Suprapubic skin (tissue), 4 donors: ENCODE data around the gene SORL1-AS1.

ENCODE experiments used
- DNase-seq, 2 donors: peaks; one replicate each; pipeline ENCODE4 v3.0.0-alpha.2; 2019; ENCODE audit warnings: low spot score in 2 of 2
- H3K27ac ChIP-seq: fragments of 200-600 bp; sonication (generic); one replicate; pipeline ENCODE4 v1.5.1; 2019
- H3K27me3 ChIP-seq: fragments of 200-600 bp; sonication (generic); one replicate; pipeline ENCODE4 v1.5.1; 2019
- H3K36me3 ChIP-seq: fragments of 200-600 bp; sonication (generic); one replicate; pipeline ENCODE4 v1.5.1; 2019
- H3K4me1 ChIP-seq: fragments of 200-600 bp; sonication (generic); one replicate; pipeline ENCODE4 v1.5.1; 2019
- H3K4me3 ChIP-seq: fragments of 200-600 bp; sonication (generic); one replicate; pipeline ENCODE4 v1.5.1; 2019; ENCODE audit warnings: mild to moderate bottlenecking
- H3K9me3 ChIP-seq: fragments of 200-600 bp; sonication (generic); one replicate; pipeline ENCODE4 v1.5.1; 2019
- CTCF ChIP-seq, 2 donors: fragments of 200-600 bp in 1 of 2; fragments of 450-650 bp in 1 of 2; sonication (generic) in 1 of 2; IDR thresholded peaks; one replicate each; pipeline ENCODE4 v1.5.1; 2016 to 2019; ENCODE audit warnings: antibody characterized with exemption in 2 of 2, mild to moderate bottlenecking in 1 of 2, moderate library complexity in 1 of 2
- EP300 ChIP-seq: sonication (generic); formaldehyde crosslinking; IDR thresholded peaks from one replicate; pipeline ENCODE4 v1.6.1; 2017; ENCODE audit warnings: antibody characterized with exemption
- POLR2A ChIP-seq, 2 donors: fragments of 450-650 bp; IDR thresholded peaks; one replicate each; pipeline ENCODE4 v1.6.1; 2017; ENCODE audit warnings: antibody characterized with exemption in 2 of 2, mild to moderate bottlenecking in 2 of 2, moderate library complexity in 2 of 2
- POLR2AphosphoS5 ChIP-seq, 3 donors: sonication (generic); formaldehyde crosslinking; IDR thresholded peaks; one replicate each; pipeline ENCODE4 v1.6.1; 2017; ENCODE audit warnings: antibody characterized with exemption in 3 of 3
- WGBS: methylation state at CpG from one replicate; pipeline ENCODE4 v1.1.5; 2018; 5-methylcytosine and 5-hydroxymethylcytosine counted together

The SORL1-AS1 gene

DNA sequence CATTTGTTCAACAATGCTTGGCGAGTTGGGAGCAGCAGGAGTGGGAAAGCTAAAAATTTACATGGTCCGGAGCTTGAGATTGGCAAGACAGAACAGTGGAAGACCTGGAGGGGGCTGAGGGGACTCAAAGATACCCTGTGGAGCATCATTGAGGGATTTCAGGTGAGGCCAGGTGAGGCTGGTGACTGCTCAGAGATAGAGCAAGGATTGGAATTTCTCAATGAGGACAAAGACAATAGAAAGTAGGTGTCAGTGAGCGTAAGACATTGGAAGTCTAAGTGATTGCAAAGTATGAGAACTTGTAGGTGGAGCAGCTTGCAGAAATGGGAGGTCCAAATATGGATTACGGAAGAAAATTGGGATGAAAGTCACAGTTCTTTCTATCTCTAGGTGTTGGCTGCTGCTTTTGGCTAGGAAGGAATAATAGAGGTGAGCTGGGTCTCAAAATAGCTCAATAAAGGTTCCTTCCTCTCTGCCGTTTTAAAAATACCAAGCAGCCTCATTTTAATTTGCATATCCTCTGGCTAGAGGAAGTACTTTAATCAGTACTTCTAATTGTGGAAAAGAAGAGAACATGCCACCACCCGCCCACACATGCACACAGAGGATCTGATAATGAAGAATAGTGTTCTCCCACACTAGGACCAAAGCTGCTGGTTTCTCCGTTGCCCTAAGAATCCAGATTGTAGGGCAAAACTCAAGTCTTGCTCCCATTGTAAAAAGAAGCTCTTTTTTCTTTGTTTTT is 41.8 kb upstream of the SORL1-AS1 start:
- no peak for TF ChIP-seq POLR2A (IDR thresholded peaks at IDR 0.05)
- TF ChIP-seq EP300 = no peak
- TF ChIP-seq CTCF (IDR thresholded peaks at IDR 0.05) = no peak
- TF ChIP-seq POLR2AphosphoS5 (IDR thresholded peaks at IDR 0.05) = no peak
- H3K4me3 ChIP-seq = no peak overlapping the region
- peaks cover 4% of the 10 kb centered on the region for H3K4me1 ChIP-seq
- H3K36me3 ChIP-seq = no peaks in the 10 kb centered on the region
- no peak for DNase-seq
- WGBS = 49% methylated on average over 7 of the region's 7 CpGs
- no peaks in the 10 kb centered on the region for H3K9me3 ChIP-seq
- H3K27me3 ChIP-seq = no peaks in the 10 kb centered on the region
- H3K27ac ChIP-seq = no peak overlapping the region

- TF ChIP-seq POLR2AphosphoS5 (IDR thresholded peaks at IDR 0.05) (no peak), CTCF (IDR thresholded peaks at IDR 0.05) (no peak), POLR2A (IDR thresholded peaks at IDR 0.05) (no peak), EP300 (no peak)
- Histone ChIP-seq H3K9me3 (no peaks in the 10 kb centered on the region), H3K27ac (no peak overlapping the region), H3K36me3 (no peaks in the 10 kb centered on the region), H3K27me3 (no peaks in the 10 kb centered on the region), H3K4me3 (no peak overlapping the region), H3K4me1 (peaks cover 2% of the 10 kb centered on the region)
- 98% methylated on average over 2 of the region's 2 CpGs for WGBS
- no peak for DNase-seq
Observed at GRCh38 chr11:121489823-121490222, 37.1 kb upstream of the SORL1-AS1 start.

GRCh38 chr11:121488641-121489040 is 35.9 kb upstream of the SORL1-AS1 start:
- WGBS = 70% methylated on average over 6 of the region's 6 CpGs

DNA sequence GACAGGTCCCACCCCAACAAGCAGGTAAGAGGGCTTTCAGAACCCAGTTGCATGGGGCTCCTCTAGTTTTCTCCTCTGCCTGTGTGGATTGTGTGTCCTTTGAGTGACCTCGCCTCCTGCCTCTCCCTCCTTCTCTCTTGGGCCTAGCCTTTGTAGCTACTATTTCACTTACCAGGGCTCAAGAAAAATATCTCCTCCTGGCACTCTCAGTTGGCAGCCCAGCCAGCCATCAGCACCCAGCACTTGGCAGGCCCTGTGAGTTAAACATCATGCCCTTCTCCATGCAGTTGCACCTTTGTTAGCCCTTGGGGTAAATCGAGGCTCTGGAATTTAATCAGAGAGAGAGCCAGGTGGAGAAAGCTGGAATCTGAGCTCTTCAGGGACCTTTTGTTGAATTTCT is 35.4 kb upstream of the SORL1-AS1 start:
- WGBS = 67% methylated on average over 2 of the region's 2 CpGs
- Histone ChIP-seq H3K36me3 (no peaks in the 10 kb centered on the region), H3K27ac (no peak overlapping the region), H3K27me3 (no peaks in the 10 kb centered on the region), H3K4me1 (no peaks in the 10 kb centered on the region), H3K9me3 (no peaks in the 10 kb centered on the region), H3K4me3 (no peak overlapping the region)
- TF ChIP-seq POLR2AphosphoS5 (IDR thresholded peaks at IDR 0.05) (no peak), CTCF (IDR thresholded peaks at IDR 0.05) (no peak), POLR2A (IDR thresholded peaks at IDR 0.05) (no peak), EP300 (no peak)
- no peak for DNase-seq

More at GRCh38 chr11:121488641-121489040, 35.9 kb upstream of the SORL1-AS1 start:
- Histone ChIP-seq H3K27ac (no peak overlapping the region), H3K4me1 (no peaks in the 10 kb centered on the region), H3K27me3 (no peaks in the 10 kb centered on the region), H3K9me3 (no peaks in the 10 kb centered on the region), H3K36me3 (no peaks in the 10 kb centered on the region), H3K4me3 (no peak overlapping the region)
- no peak for TF ChIP-seq POLR2AphosphoS5 (IDR thresholded peaks at IDR 0.05)
- no peak for TF ChIP-seq EP300
- no peak for TF ChIP-seq POLR2A (IDR thresholded peaks at IDR 0.05)
- TF ChIP-seq CTCF (IDR thresholded peaks at IDR 0.05) = no peak
- DNase-seq = no peak

GRCh38 chr11:121487191-121487590 is 34.4 kb upstream of the SORL1-AS1 start:
- no peaks in the 10 kb centered on the region for H3K27me3 ChIP-seq
- TF ChIP-seq POLR2A (IDR thresholded peaks at IDR 0.05) = no peak
- TF ChIP-seq POLR2AphosphoS5 (IDR thresholded peaks at IDR 0.05) = no peak
- TF ChIP-seq EP300 = no peak
- TF ChIP-seq CTCF (IDR thresholded peaks at IDR 0.05) = no peak
- no peaks in the 10 kb centered on the region for H3K36me3 ChIP-seq
- no peak overlapping the region for H3K4me3 ChIP-seq
- no peaks in the 10 kb centered on the region for H3K4me1 ChIP-seq
- 67% methylated on average over 6 of the region's 6 CpGs for WGBS
- H3K9me3 ChIP-seq = no peaks in the 10 kb centered on the region
- H3K27ac ChIP-seq = no peak overlapping the region
- DNase-seq = no peak
